Measurements from ENCODE around the gene COQ9. TPM values are rescaled to one million over a fixed set of nuclear protein-coding genes. Genes with fewer than 3 reads are reported as not detected.

Gene COQ9
- total RNA-seq, 4 donors from 2014 or later: 113 to 154 (median 148) TPM

GRCh38 chr16:57464523-57464922 lies 17.2 kb downstream of the COQ9 start:
- DNase-seq: no peak
- TF ChIP-seq POLR2A (IDR thresholded peaks at IDR 0.05) (no peak), CTCF (IDR thresholded peaks at IDR 0.05) (no peak), POLR2AphosphoS5 (IDR thresholded peaks at IDR 0.05) (no peak), EP300 (IDR thresholded peaks at IDR 0.05; ENCODE audit: low read depth) (no peak)
- Histone ChIP-seq H3K9me3 (no peaks in the 10 kb centered on the region), H3K27me3 (no peaks in the 10 kb centered on the region), H3K27ac (no peak overlapping the region), H3K4me3 (no peak overlapping the region), H3K36me3 (peaks cover 0 to 33% (median 12%) of the 10 kb centered on the region in 4 donors), H3K4me1 (peaks cover 11 to 19% (median 14%) of the 10 kb centered on the region in 4 donors)
- in situ Hi-C loops (cut with MboI; ENCODE audit: low pct_ligation_motif_present in 1 of 4, low pct_unique_long_range_greater_than_20kb in 1 of 4, low sequenced_read_pairs in 3 of 4) (no loop called here), intact Hi-C loops (cut with DNase I; ENCODE audit: low total_unique reads) (no loop called here)
- 80 to 98% methylated on average over 1 to 2 of the region's 2 CpGs for WGBS, 2 donors (ENCODE audit: low coverage in 1 of 2)

GRCh38 chr16:57468346-57468745 lies 21.1 kb downstream of the COQ9 start:
- in situ Hi-C loops (cut with MboI; ENCODE audit: low pct_ligation_motif_present in 1 of 4, low pct_unique_long_range_greater_than_20kb in 1 of 4, low sequenced_read_pairs in 3 of 4): no loop called here
- TF ChIP-seq CTCF (IDR thresholded peaks at IDR 0.05) (no peak), POLR2AphosphoS5 (IDR thresholded peaks at IDR 0.05) (no peak), EP300 (IDR thresholded peaks at IDR 0.05; ENCODE audit: low read depth) (no peak), POLR2A (IDR thresholded peaks at IDR 0.05) (no peak)
- no peak overlapping the region for H3K4me3 ChIP-seq
- 89 to 100% methylated on average over 1 to 2 of the region's 2 CpGs for WGBS, 2 donors (ENCODE audit: low coverage in 1 of 2)
- H3K27ac ChIP-seq: no peak overlapping the region
- intact Hi-C loops (cut with DNase I; ENCODE audit: low total_unique reads): no loop called here
- H3K27me3 ChIP-seq: no peaks in the 10 kb centered on the region
- peaks cover 23 to 38% (median 29%) of the 10 kb centered on the region in 4 donors for H3K4me1 ChIP-seq
- no peak for DNase-seq
- no peaks in the 10 kb centered on the region for H3K9me3 ChIP-seq
- peaks cover 0 to 30% (median 12%) of the 10 kb centered on the region in 4 donors for H3K36me3 ChIP-seq

- Histone ChIP-seq H3K4me1 (peaks cover 16 to 31% (median 22%) of the 10 kb centered on the region in 4 donors), H3K27me3 (no peaks in the 10 kb centered on the region), H3K36me3 (peaks cover 0 to 30% (median 12%) of the 10 kb centered on the region in 4 donors), H3K9me3 (no peaks in the 10 kb centered on the region), H3K4me3 (no peak overlapping the region), H3K27ac (no peak overlapping the region)
- intact Hi-C loops (cut with DNase I; ENCODE audit: low total_unique reads) (no loop called here), in situ Hi-C loops (cut with MboI; ENCODE audit: low pct_ligation_motif_present in 1 of 4, low pct_unique_long_range_greater_than_20kb in 1 of 4, low sequenced_read_pairs in 3 of 4) (no loop called here)
- TF ChIP-seq POLR2AphosphoS5 (IDR thresholded peaks at IDR 0.05) (no peak), POLR2A (IDR thresholded peaks at IDR 0.05) (no peak), CTCF (IDR thresholded peaks at IDR 0.05) (no peak), EP300 (IDR thresholded peaks at IDR 0.05; ENCODE audit: low read depth) (no peak)
- WGBS, 2 donors (ENCODE audit: low coverage in 1 of 2): 93% methylated on average over 11 of the region's 11 CpGs; no CpG with 5 or more reads in 1 of the 2 donors
- no peak for DNase-seq
These were observed 21.8 kb downstream of the COQ9 start for GRCh38 chr16:57469046-57469445.

- H3K4me3 ChIP-seq: no peak overlapping the region
- 63 to 77% methylated on average over 3 to 9 of the region's 9 CpGs for WGBS, 2 donors (ENCODE audit: low coverage in 1 of 2)
- H3K4me1 ChIP-seq: peaks cover 11 to 27% (median 19%) of the 10 kb centered on the region in 4 donors
- TF ChIP-seq POLR2A (IDR thresholded peaks at IDR 0.05) (no peak), POLR2AphosphoS5 (IDR thresholded peaks at IDR 0.05) (no peak), CTCF (IDR thresholded peaks at IDR 0.05) (no peak), EP300 (IDR thresholded peaks at IDR 0.05; ENCODE audit: low read depth) (no peak)
- H3K27me3 ChIP-seq: no peaks in the 10 kb centered on the region
- H3K9me3 ChIP-seq: no peaks in the 10 kb centered on the region
- peaks cover 0 to 30% (median 12%) of the 10 kb centered on the region in 4 donors for H3K36me3 ChIP-seq
- intact Hi-C loops (cut with DNase I; ENCODE audit: low total_unique reads) (no loop called here), in situ Hi-C loops (cut with MboI; ENCODE audit: low pct_ligation_motif_present in 1 of 4, low pct_unique_long_range_greater_than_20kb in 1 of 4, low sequenced_read_pairs in 3 of 4) (no loop called here)
- H3K27ac ChIP-seq: peak overlapping the region; percentile 30 to 67 (median 48)
- no peak for DNase-seq
These were observed 22.7 kb downstream of the COQ9 start for GRCh38 chr16:57469917-57470470.

All from transverse colon (tissue), 4 donors.